ENCODE results near the gene USP10.

The USP10 gene

DNA sequence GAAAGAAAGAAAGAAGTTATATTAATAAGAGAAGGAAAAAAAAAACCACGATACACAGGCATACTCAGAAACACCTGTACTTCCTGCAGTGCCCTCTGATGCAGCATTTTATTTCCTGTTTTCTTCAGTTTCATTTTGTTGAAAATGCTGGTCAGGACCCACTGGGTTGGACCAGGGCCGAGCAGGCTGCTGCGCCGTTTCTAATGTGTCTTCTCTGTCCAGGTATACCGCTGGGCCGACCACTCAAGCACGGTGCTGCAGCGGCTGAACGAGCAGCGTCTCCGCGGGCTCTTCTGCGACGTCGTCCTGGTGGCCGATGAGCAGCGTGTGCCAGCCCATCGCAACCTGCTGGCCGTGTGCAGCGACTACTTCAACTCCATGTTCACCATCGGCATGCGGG is 43.2 kb upstream of the USP10 start (continued):
- TF ChIP-seq ZNF692 (tag by site-specific recombination; IDR thresholded peaks at IDR 0.05) = no peak
- no peak for TF ChIP-seq ZNF768 (tag by site-specific recombination; IDR thresholded peaks at IDR 0.05)
- TF ChIP-seq, protein P1, sequence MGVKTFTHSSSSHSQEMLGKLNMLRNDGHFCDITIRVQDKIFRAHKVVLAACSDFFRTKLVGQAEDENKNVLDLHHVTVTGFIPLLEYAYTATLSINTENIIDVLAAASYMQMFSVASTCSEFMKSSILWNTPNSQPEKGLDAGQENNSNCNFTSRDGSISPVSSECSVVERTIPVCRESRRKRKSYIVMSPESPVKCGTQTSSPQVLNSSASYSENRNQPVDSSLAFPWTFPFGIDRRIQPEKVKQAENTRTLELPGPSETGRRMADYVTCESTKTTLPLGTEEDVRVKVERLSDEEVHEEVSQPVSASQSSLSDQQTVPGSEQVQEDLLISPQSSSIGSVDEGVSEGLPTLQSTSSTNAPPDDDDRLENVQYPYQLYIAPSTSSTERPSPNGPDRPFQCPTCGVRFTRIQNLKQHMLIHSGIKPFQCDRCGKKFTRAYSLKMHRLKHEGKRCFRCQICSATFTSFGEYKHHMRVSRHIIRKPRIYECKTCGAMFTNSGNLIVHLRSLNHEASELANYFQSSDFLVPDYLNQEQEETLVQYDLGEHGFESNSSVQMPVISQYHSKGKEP (tag by site-specific recombination; IDR thresholded peaks at IDR 0.05) = no peak

- no peak for TF ChIP-seq ZNF274 (IDR thresholded peaks at IDR 0.05; ENCODE audit: low read length)
- TF ChIP-seq ZNF274 (tag by site-specific recombination; IDR thresholded peaks at IDR 0.05; ENCODE audit: borderline replicate concordance) = no peak
- TF ChIP-seq MEIS1 (CRISPR knock-in tag; IDR thresholded peaks at IDR 0.05; ENCODE audit: borderline replicate concordance) = no peak
- no peak for TF ChIP-seq ZNF23 (tag by site-specific recombination; IDR thresholded peaks at IDR 0.05; ENCODE audit: borderline replicate concordance)
- TF ChIP-seq ZNF292 (tag by site-specific recombination; IDR thresholded peaks at IDR 0.05; ENCODE audit: borderline replicate concordance, low read depth) = no peak
- TF ChIP-seq MZF1 (tag by site-specific recombination; IDR thresholded peaks at IDR 0.05; ENCODE audit: borderline replicate concordance) = no peak
- TF ChIP-seq ZIC2 (tag by site-specific recombination; IDR thresholded peaks at IDR 0.05) = no peak
- no peaks in the 10 kb centered on the region for H3K9me3 ChIP-seq (ENCODE audit: control insufficient read depth, insufficient read depth, low read depth, low read length)
- H3K4me1 ChIP-seq (ENCODE audit: control insufficient read depth, insufficient read depth, low read length) = no peaks in the 10 kb centered on the region
- H3K4me3 ChIP-seq (ENCODE audit: low read depth, low read length) = no peak overlapping the region
- CTCF ChIA-PET = interaction anchor here (1.6 to 1.7 kb wide), 2 partner anchors 15 to 69 kb away, joined by 4 to 7 read pairs; no protein-coding TSS in a partner anchor
- H3K27ac ChIP-seq (ENCODE audit: extremely low read depth, low read depth, low read length) = no peak overlapping the region
- POLR2A ChIA-PET = interaction anchor here (0.6 kb wide), 1 partner anchor 12 kb away, joined by 3 read pairs; no protein-coding TSS in a partner anchor
- H3K36me3 ChIP-seq (ENCODE audit: control insufficient read depth in 2 of 2, insufficient read depth in 1 of 2, low read length in 2 of 2) = peaks cover 4 to 79% of the 10 kb centered on the region in 2 experiments; a peak in 2 of 3 replicates
These were observed 42.5 kb upstream of the USP10 start for GRCh38 chr16:84657229-84657837.

GRCh38 chr16:84658690-84659089 is 41.1 kb upstream of the USP10 start:
- Histone ChIP-seq H3K27ac (ENCODE audit: extremely low read depth, low read depth, low read length) (no peak overlapping the region), H3K4me3 (ENCODE audit: low read depth, low read length) (no peak overlapping the region), H3K36me3 (ENCODE audit: control insufficient read depth in 2 of 2, insufficient read depth in 1 of 2, low read length in 2 of 2) (peaks cover 0 to 81% of the 10 kb centered on the region in 2 experiments; a peak in 2 of 3 replicates), H3K9me3 (ENCODE audit: control insufficient read depth, insufficient read depth, low read depth, low read length) (no peaks in the 10 kb centered on the region), H3K4me1 (ENCODE audit: control insufficient read depth, insufficient read depth, low read length) (no peaks in the 10 kb centered on the region)
- ChIA-PET CTCF (interaction anchor here (0.5 to 1.6 kb wide), 3 partner anchors 14 to 114 kb away, joined by 4 to 7 read pairs (median 6); no protein-coding TSS in a partner anchor), POLR2A (no interaction called here)
- TF ChIP-seq ZNF280D (tag by site-specific recombination; IDR thresholded peaks at IDR 0.05) (no peak), ZNF292 (tag by site-specific recombination; IDR thresholded peaks at IDR 0.05; ENCODE audit: borderline replicate concordance, low read depth) (no peak), ZNF600 (tag by site-specific recombination; IDR thresholded peaks at IDR 0.05) (no peak), ZSCAN18 (tag by site-specific recombination; IDR thresholded peaks at IDR 0.05) (no peak), KLF17 (tag by site-specific recombination; IDR thresholded peaks at IDR 0.05) (no peak), ZBTB26 (tag by site-specific recombination; optimal IDR thresholded peaks at IDR 0.05) (no peak), ZNF785 (tag by site-specific recombination; IDR thresholded peaks at IDR 0.05) (no peak), ZNF350 (tag by site-specific recombination; IDR thresholded peaks at IDR 0.05) (no peak), ZFP3 (tag by site-specific recombination; IDR thresholded peaks at IDR 0.05; ENCODE audit: low read depth) (no peak), ZNF473 (tag by site-specific recombination; IDR thresholded peaks at IDR 0.05) (no peak), ZNF677 (tag by site-specific recombination; IDR thresholded peaks at IDR 0.05) (no peak), ZNF664 (tag by site-specific recombination; IDR thresholded peaks at IDR 0.05) (no peak), ZNF768 (tag by site-specific recombination; IDR thresholded peaks at IDR 0.05) (no peak), KLF8 (tag by site-specific recombination; IDR thresholded peaks at IDR 0.05) (no peak)

Measured in HEK293 (cell line).